ENCODE data around the gene TGFBR1. TPM values are rescaled to one million over a fixed set of nuclear protein-coding genes. Genes with fewer than 3 reads are reported as not detected.

Gene TGFBR1
- total and polyA plus RNA-seq, 2 experiments from 2014 or later, result 41.7 to 79.4 TPM

GRCh38 chr9:99112750-99113413 lies 8.0 kb downstream of the TGFBR1 start:
- no peaks in the 10 kb centered on the region for H3K27me3 ChIP-seq
- peaks cover 100% of the 10 kb centered on the region for H3K79me2 ChIP-seq
- H4K20me1 ChIP-seq (ENCODE audit: insufficient read depth, poor library complexity, severe bottlenecking), result peaks cover 53% of the 10 kb centered on the region
- no peaks in the 10 kb centered on the region for H3K4me1 ChIP-seq (ENCODE audit: insufficient read depth)
- no peak overlapping the region for H3K4me3 ChIP-seq
- H3K36me3 ChIP-seq (replicated peaks; ENCODE audit: insufficient read depth, low read depth), result no peaks in the 10 kb centered on the region
- H3K9me2 ChIP-seq (replicated peaks; ENCODE audit: insufficient read depth), result no peaks in the 10 kb centered on the region
- no peak for DNase-seq (ENCODE audit: low spot score)
- H3K4me2 ChIP-seq, result no peak overlapping the region
- H3K27ac ChIP-seq, result no peak overlapping the region
- WGBS (ENCODE audit: low lambda C conversion rate, missing lambda C conversion rate), result 82% methylated on average over 6 of the region's 6 CpGs
- H3K9me3 ChIP-seq (ENCODE audit: low read depth), result no peaks in the 10 kb centered on the region
- TF ChIP-seq CTCF (IDR thresholded peaks at IDR 0.05; ENCODE audit: poor library complexity) (no peak), EZH2 (IDR thresholded peaks at IDR 0.05; ENCODE audit: borderline replicate concordance) (no peak), EZH2phosphoT487 (IDR thresholded peaks at IDR 0.05; ENCODE audit: low read depth, severe bottlenecking, unreplicated experiment) (no peak)
- no peak overlapping the region for H2AFZ ChIP-seq

GRCh38 chr9:99113414-99114048 lies 8.6 kb downstream of the TGFBR1 start:
- Histone ChIP-seq H3K4me2 (no peak overlapping the region), H3K9me3 (ENCODE audit: low read depth) (no peaks in the 10 kb centered on the region), H3K79me2 (peaks cover 100% of the 10 kb centered on the region), H3K36me3 (replicated peaks; ENCODE audit: insufficient read depth, low read depth) (no peaks in the 10 kb centered on the region), H3K4me3 (no peak overlapping the region), H3K4me1 (ENCODE audit: insufficient read depth) (no peaks in the 10 kb centered on the region), H3K27me3 (no peaks in the 10 kb centered on the region), H2AFZ (no peak overlapping the region), H3K27ac (no peak overlapping the region), H3K9me2 (replicated peaks; ENCODE audit: insufficient read depth) (no peaks in the 10 kb centered on the region), H4K20me1 (ENCODE audit: insufficient read depth, poor library complexity, severe bottlenecking) (peaks cover 50% of the 10 kb centered on the region)
- no peak for DNase-seq (ENCODE audit: low spot score)
- 73% methylated on average over 2 of the region's 2 CpGs for WGBS (ENCODE audit: low lambda C conversion rate, missing lambda C conversion rate)
- TF ChIP-seq EZH2phosphoT487 (IDR thresholded peaks at IDR 0.05; ENCODE audit: low read depth, severe bottlenecking, unreplicated experiment), result no peak
- TF ChIP-seq CTCF (IDR thresholded peaks at IDR 0.05; ENCODE audit: poor library complexity), result no peak
- no peak for TF ChIP-seq EZH2 (IDR thresholded peaks at IDR 0.05; ENCODE audit: borderline replicate concordance)

- Histone ChIP-seq H3K27ac (no peak overlapping the region), H2AFZ (no peak overlapping the region), H3K27me3 (no peaks in the 10 kb centered on the region), H3K4me3 (no peak overlapping the region), H3K79me2 (peaks cover 100% of the 10 kb centered on the region), H3K36me3 (replicated peaks; ENCODE audit: insufficient read depth, low read depth) (no peaks in the 10 kb centered on the region), H3K9me3 (ENCODE audit: low read depth) (no peaks in the 10 kb centered on the region), H3K4me2 (no peak overlapping the region), H3K4me1 (ENCODE audit: insufficient read depth) (no peaks in the 10 kb centered on the region), H4K20me1 (ENCODE audit: insufficient read depth, poor library complexity, severe bottlenecking) (peaks cover 52% of the 10 kb centered on the region), H3K9me2 (replicated peaks; ENCODE audit: insufficient read depth) (no peaks in the 10 kb centered on the region)
- TF ChIP-seq EZH2 (IDR thresholded peaks at IDR 0.05; ENCODE audit: borderline replicate concordance) (no peak), EZH2phosphoT487 (IDR thresholded peaks at IDR 0.05; ENCODE audit: low read depth, severe bottlenecking, unreplicated experiment) (no peak), CTCF (IDR thresholded peaks at IDR 0.05; ENCODE audit: poor library complexity) (no peak)
- DNase-seq (ENCODE audit: low spot score), result no peak
- WGBS (ENCODE audit: low lambda C conversion rate, missing lambda C conversion rate), result 80% methylated on average over 3 of the region's 3 CpGs
These were observed 9.1 kb downstream of the TGFBR1 start for GRCh38 chr9:99114049-99114440.
